PC-3 (cell line): ENCODE data around the gene RFC2. TPM values are rescaled to one million over a fixed set of nuclear protein-coding genes. Genes with fewer than 3 reads are reported as not detected.

Experiments
- ATAC-seq: fragments of 200-7000 bp; cut with Tn5 transposase; 2 replicates; pipeline ENCODE4 v1.9.1; 2020; ENCODE audit warnings: mild to moderate bottlenecking, moderate library complexity
- BruUV-seq: library from RNA; stranded (reverse); fragments of 400-500 nt; replicated peaks from 2 replicates; lab custom pipeline; 2021; lab: Mats Ljungman, UMichigan
- CTCF ChIA-PET: fragments of 300-600 bp; sonication (Branson Sonifier 250); formaldehyde crosslinking; loops from one replicate; lab custom pipeline; 2022; ENCODE audit warnings: antibody characterized with exemption; lab: Charles Lee
- POLR2A ChIA-PET: fragments of 300-600 bp; sonication (Branson Sonifier 250); formaldehyde crosslinking; loops from one replicate; lab custom pipeline; 2022; ENCODE audit warnings: antibody characterized with exemption; ENCODE audit not compliant: unreplicated experiment; lab: Charles Lee
- DNase-seq: peaks from one replicate; pipeline ENCODE4 v3.0.0-alpha.2; 2015
- H2AFZ ChIP-seq: fragments of 300-600 bp; sonication (generic); 2 replicates; pipeline ENCODE4 v1.6.0; 2016; ENCODE audit warnings: antibody characterized with exemption, low read length
- H3F3A ChIP-seq: fragments of 300-600 bp; sonication (generic); one replicate; pipeline ENCODE4 v1.6.0; 2017; ENCODE audit warnings: antibody characterized with exemption, low read length, control low read depth, mild to moderate bottlenecking; ENCODE audit not compliant: unreplicated experiment
- H3K27ac ChIP-seq: fragments of 300-600 bp; sonication (generic); 2 replicates; pipeline ENCODE4 v1.5.1; 2016; ENCODE audit warnings: mild to moderate bottlenecking, low read length
- H3K27me3 ChIP-seq: fragments of 300-600 bp; sonication (generic); 2 replicates; pipeline ENCODE4 v1.6.1; 2016; ENCODE audit warnings: low read length, mixed read lengths
- H3K36me3 ChIP-seq: fragments of 300-600 bp; sonication (generic); 2 replicates; pipeline ENCODE4 v1.6.1; 2016; ENCODE audit warnings: low read depth, mixed run types, low read length, mixed read lengths
- H3K4me1 ChIP-seq: fragments of 300-600 bp; sonication (generic); 2 replicates; pipeline ENCODE4 v1.5.1; 2016; ENCODE audit warnings: low read length; ENCODE audit not compliant: insufficient read depth
- H3K4me2 ChIP-seq: fragments of 300-600 bp; sonication (generic); 2 replicates; pipeline ENCODE4 v1.6.0; 2016; ENCODE audit warnings: low read length
- H3K4me3 ChIP-seq: fragments of 300-600 bp; sonication (generic); 2 replicates; pipeline ENCODE4 v1.5.1; 2016; ENCODE audit warnings: mild to moderate bottlenecking, low read length, mixed read lengths
- H3K79me2 ChIP-seq: fragments of 300-600 bp; sonication (generic); 2 replicates; pipeline ENCODE4 v1.6.1; 2017; ENCODE audit warnings: low read length, mixed read lengths
- H3K9ac ChIP-seq: fragments of 300-600 bp; sonication (generic); 2 replicates; pipeline ENCODE4 v1.6.0; 2016; ENCODE audit warnings: mild to moderate bottlenecking, low read length
- H3K9me2 ChIP-seq: fragments of 300-600 bp; sonication (generic); replicated peaks from 2 replicates; pipeline ENCODE4 v1.6.1; 2016; ENCODE audit warnings: mixed run types, low read length, mixed read lengths
- H3K9me3 ChIP-seq: fragments of 300-600 bp; sonication (generic); 2 replicates; pipeline ENCODE4 v1.6.1; 2016; ENCODE audit warnings: low read length, mixed read lengths
- H4K20me1 ChIP-seq: fragments of 300-600 bp; sonication (generic); 2 replicates; pipeline ENCODE4 v1.6.1; 2016; ENCODE audit warnings: low read length, mixed read lengths
- EZH2 ChIP-seq: fragments of 300-600 bp; sonication (generic); IDR thresholded peaks from one replicate; pipeline ENCODE4 v1.6.1; 2017; ENCODE audit warnings: antibody characterized with exemption, mild to moderate bottlenecking, low read length; ENCODE audit not compliant: unreplicated experiment
- EZH2phosphoT487 ChIP-seq: fragments of 300-600 bp; sonication (generic); IDR thresholded peaks from 2 replicates; pipeline ENCODE4 v1.6.1; 2018; ENCODE audit warnings: mild to moderate bottlenecking, antibody characterized with exemption, low read length, borderline replicate concordance
- intact Hi-C: fragments of 100-400 bp; cut with micrococcal nuclease; formaldehyde crosslinking; loops from 2 replicates; pipeline ENCODE4 v1.9.0; 2023
- total RNA-seq: library from RNA; depleted of rRNA; stranded (reverse); fragments of >200 nt; gene quantifications from 2 replicates; pipeline ENCODE4 v1.2.3, GENCODE V29; 2014
- TF ChIP-seq, protein P1 (sequence below): fragments of 300-600 bp; sonication (generic); conservative IDR thresholded peaks from 2 replicates; pipeline ENCODE4 v1.5.1; 2017; ENCODE audit warnings: antibody characterized with exemption, low read depth, mild to moderate bottlenecking, low read length

Gene RFC2
- total RNA-seq, 1 experiment from 2014 or later: 60.4 TPM

DNA sequence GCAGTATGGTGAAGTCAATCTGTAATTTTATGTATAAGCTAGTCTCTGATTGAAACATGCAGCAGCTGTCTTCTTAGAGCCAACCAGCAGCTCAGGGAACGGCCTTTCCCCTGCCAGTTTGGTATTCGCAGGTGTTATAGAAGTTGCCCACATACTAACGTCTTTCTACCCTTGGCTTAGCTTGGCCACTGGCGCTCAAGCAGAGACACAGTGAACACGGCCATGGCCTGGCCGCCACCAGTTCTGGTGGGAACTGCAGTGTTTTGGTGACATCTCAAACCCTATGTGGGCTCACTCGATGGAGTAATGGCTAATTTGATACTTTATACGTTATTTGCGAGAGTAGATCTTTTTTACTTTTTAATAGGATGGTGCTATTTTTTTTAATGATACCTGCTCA lies 63.0 kb downstream of the RFC2 start:
- Histone ChIP-seq H3K4me3 (no peak overlapping the region), H4K20me1 (peaks cover 29% of the 10 kb centered on the region), H3K9me2 (no peaks in the 10 kb centered on the region), H3K27me3 (no peaks in the 10 kb centered on the region), H3K9ac (no peak overlapping the region), H3K9me3 (no peaks in the 10 kb centered on the region), H2AFZ (no peak overlapping the region), H3K79me2 (peaks cover 41% of the 10 kb centered on the region), H3F3A (no peaks in the 10 kb centered on the region), H3K4me1 (peaks cover 10% of the 10 kb centered on the region; the same call in 1 of the 2 replicates), H3K27ac (no peak overlapping the region), H3K4me2 (no peak overlapping the region), H3K36me3 (peaks cover 76% of the 10 kb centered on the region)
- CTCF ChIA-PET: no interaction called here
- POLR2A ChIA-PET: no interaction called here
- ATAC-seq (no peak), DNase-seq (no peak)
- intact Hi-C loops: no loop called here
- TF ChIP-seq EZH2phosphoT487 (no peak), EZH2 (no peak)
- TF ChIP-seq, protein P1, sequence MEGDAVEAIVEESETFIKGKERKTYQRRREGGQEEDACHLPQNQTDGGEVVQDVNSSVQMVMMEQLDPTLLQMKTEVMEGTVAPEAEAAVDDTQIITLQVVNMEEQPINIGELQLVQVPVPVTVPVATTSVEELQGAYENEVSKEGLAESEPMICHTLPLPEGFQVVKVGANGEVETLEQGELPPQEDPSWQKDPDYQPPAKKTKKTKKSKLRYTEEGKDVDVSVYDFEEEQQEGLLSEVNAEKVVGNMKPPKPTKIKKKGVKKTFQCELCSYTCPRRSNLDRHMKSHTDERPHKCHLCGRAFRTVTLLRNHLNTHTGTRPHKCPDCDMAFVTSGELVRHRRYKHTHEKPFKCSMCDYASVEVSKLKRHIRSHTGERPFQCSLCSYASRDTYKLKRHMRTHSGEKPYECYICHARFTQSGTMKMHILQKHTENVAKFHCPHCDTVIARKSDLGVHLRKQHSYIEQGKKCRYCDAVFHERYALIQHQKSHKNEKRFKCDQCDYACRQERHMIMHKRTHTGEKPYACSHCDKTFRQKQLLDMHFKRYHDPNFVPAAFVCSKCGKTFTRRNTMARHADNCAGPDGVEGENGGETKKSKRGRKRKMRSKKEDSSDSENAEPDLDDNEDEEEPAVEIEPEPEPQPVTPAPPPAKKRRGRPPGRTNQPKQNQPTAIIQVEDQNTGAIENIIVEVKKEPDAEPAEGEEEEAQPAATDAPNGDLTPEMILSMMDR: no peak
- no TSS peak for BruUV-seq

DNA sequence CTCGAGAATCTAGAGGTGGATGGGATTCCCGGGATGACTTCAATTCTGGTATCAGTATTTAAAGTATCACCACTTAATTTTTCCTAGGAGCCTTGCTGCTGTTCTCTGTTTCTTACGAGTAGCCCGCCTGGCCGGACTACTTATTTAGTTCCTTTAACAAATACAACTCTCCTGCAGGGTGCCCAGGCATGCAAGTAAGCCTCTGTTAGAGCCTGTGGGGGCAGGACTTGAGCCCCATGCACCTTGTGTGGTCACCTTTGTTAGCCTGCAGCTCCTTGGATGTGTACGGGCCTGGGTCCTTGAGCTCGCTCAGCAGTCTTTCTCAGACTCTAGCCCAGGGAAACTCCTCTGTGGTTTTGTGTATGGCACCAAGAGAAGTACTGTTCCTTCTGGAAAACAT lies 63.9 kb downstream of the RFC2 start:
- no peaks in the 10 kb centered on the region for H3K9me3 ChIP-seq
- no peaks in the 10 kb centered on the region for H3K9me2 ChIP-seq
- peaks cover 37% of the 10 kb centered on the region for H4K20me1 ChIP-seq
- no peak overlapping the region for H2AFZ ChIP-seq
- H3K4me1 ChIP-seq: peaks cover 10% of the 10 kb centered on the region; the same call in 1 of the 2 replicates
- ATAC-seq: no peak
- H3K36me3 ChIP-seq: peaks cover 79% of the 10 kb centered on the region
- intact Hi-C loops: no loop called here
- no peak overlapping the region for H3K27ac ChIP-seq
- no peak overlapping the region for H3K4me3 ChIP-seq
- BruUV-seq: no TSS peak
- TF ChIP-seq EZH2: no peak
- TF ChIP-seq, protein P1: no peak
- TF ChIP-seq EZH2phosphoT487: no peak
- no peak for DNase-seq
- no peak overlapping the region for H3K9ac ChIP-seq
- no peak overlapping the region for H3K4me2 ChIP-seq
- ChIA-PET POLR2A (no interaction called here), CTCF (no interaction called here)
- H3F3A ChIP-seq: no peaks in the 10 kb centered on the region
- no peaks in the 10 kb centered on the region for H3K27me3 ChIP-seq
- H3K79me2 ChIP-seq: peaks cover 51% of the 10 kb centered on the region

DNA sequence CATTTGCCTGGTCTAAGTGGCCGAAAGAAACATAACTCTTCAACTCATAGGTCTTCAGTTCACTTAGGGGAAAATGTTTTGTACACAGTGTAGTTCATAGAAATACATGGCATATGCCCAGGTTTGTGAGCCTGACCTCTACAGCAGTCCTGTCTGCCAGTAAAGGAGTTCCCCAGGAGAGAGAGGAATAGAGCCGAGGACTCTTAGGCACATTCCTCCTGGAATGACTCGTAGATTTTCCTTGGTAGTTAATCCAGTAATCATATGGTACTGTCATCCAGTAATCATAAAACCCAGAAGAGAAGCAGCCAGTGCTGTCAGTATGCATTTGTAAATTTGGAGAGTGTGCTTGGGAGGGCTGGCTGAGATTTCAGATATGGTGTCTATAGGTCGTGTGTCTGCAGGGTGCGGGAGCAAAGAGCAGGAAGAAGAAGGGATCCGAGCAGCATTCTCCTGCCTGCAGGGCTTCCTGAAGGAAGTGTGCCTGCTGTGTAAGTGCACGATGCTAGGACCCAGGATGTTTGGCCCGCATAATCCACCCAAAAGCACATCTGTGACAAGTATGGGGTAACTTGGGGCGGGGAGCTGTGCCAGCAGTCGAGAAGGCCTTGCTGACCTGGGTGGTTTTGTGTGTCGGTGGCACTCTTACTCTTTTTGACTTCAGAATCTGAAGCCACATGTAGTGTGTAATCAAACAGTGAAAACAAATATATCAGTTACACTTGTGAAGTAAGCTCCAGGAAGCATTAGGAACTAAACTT lies 66.1 kb downstream of the RFC2 start:
- TF ChIP-seq EZH2 (no peak), EZH2phosphoT487 (no peak)
- TF ChIP-seq, protein P1: no peak
- intact Hi-C loops: no loop called here
- Histone ChIP-seq H3K27ac (no peak overlapping the region), H3K79me2 (peaks cover 73% of the 10 kb centered on the region), H3K27me3 (no peaks in the 10 kb centered on the region), H2AFZ (no peak overlapping the region), H3K9me3 (no peaks in the 10 kb centered on the region), H4K20me1 (peaks cover 58% of the 10 kb centered on the region), H3K9ac (no peak overlapping the region), H3K36me3 (peaks cover 67% of the 10 kb centered on the region), H3K4me2 (no peak overlapping the region), H3K9me2 (no peaks in the 10 kb centered on the region), H3K4me3 (no peak overlapping the region), H3K4me1 (peaks cover 12% of the 10 kb centered on the region; the same call in 1 of the 2 replicates), H3F3A (no peaks in the 10 kb centered on the region)
- peak; percentile 61 for DNase-seq
- BruUV-seq: no TSS peak
- ChIA-PET CTCF (no interaction called here), POLR2A (no interaction called here)
- peak; percentile 83 for ATAC-seq
